Measurements from ENCODE around the gene SALL3. TPM values are rescaled to one million over a fixed set of nuclear protein-coding genes. Genes with fewer than 3 reads are reported as not detected.

The SALL3 gene
- total RNA-seq, 6 donors from 2014 or later = 0.11 to 0.24 TPM; not detected in 4

GRCh38 chr18:79010802-79011201, 31.2 kb downstream of the SALL3 start:
- H3K4me1 ChIP-seq = no peaks in the 10 kb centered on the region
- 72 to 77% methylated on average over 9 of the region's 9 CpGs for WGBS, 2 donors
- H3K27ac ChIP-seq = no peak overlapping the region
- H3K4me3 ChIP-seq = no peak overlapping the region
- H3K36me3 ChIP-seq = no peaks in the 10 kb centered on the region
- no peaks in the 10 kb centered on the region for H3K27me3 ChIP-seq
- DNase-seq (no peak), ATAC-seq (ENCODE audit: low FRiP score in 2 of 2) (no peak)
- H3K9me3 ChIP-seq = no peaks in the 10 kb centered on the region
- TF ChIP-seq POLR2AphosphoS5 (IDR thresholded peaks at IDR 0.05) = no peak
- TF ChIP-seq EP300 (IDR thresholded peaks at IDR 0.05) = no peak
- no peak for TF ChIP-seq CTCF (IDR thresholded peaks at IDR 0.05)
- no peak for TF ChIP-seq POLR2A (IDR thresholded peaks at IDR 0.05)

GRCh38 chr18:79011300-79011870, 31.8 kb downstream of the SALL3 start:
- H3K4me3 ChIP-seq = no peak overlapping the region
- H3K27me3 ChIP-seq = no peaks in the 10 kb centered on the region
- no peaks in the 10 kb centered on the region for H3K9me3 ChIP-seq
- no peaks in the 10 kb centered on the region for H3K4me1 ChIP-seq
- DNase-seq = no peak
- TF ChIP-seq POLR2AphosphoS5 (IDR thresholded peaks at IDR 0.05) = no peak
- no peak for TF ChIP-seq CTCF (IDR thresholded peaks at IDR 0.05)
- no peak for TF ChIP-seq POLR2A (IDR thresholded peaks at IDR 0.05)
- no peak for TF ChIP-seq EP300 (IDR thresholded peaks at IDR 0.05)
- H3K36me3 ChIP-seq = no peaks in the 10 kb centered on the region
- no peak overlapping the region for H3K27ac ChIP-seq
- ATAC-seq (ENCODE audit: low FRiP score in 2 of 2) = no peak
- WGBS, 2 donors = 80 to 86% methylated on average over 17 of the region's 17 CpGs

- Histone ChIP-seq H3K9me3 (no peaks in the 10 kb centered on the region), H3K4me3 (no peak overlapping the region), H3K27ac (no peak overlapping the region), H3K36me3 (no peaks in the 10 kb centered on the region), H3K4me1 (no peaks in the 10 kb centered on the region), H3K27me3 (no peaks in the 10 kb centered on the region)
- 75 to 77% methylated on average over 9 to 10 of the region's 10 CpGs for WGBS, 2 donors
- ATAC-seq (ENCODE audit: low FRiP score in 2 of 2) (no peak), DNase-seq (no peak)
- TF ChIP-seq EP300 (IDR thresholded peaks at IDR 0.05) = no peak
- no peak for TF ChIP-seq POLR2A (IDR thresholded peaks at IDR 0.05)
- no peak for TF ChIP-seq CTCF (IDR thresholded peaks at IDR 0.05)
- TF ChIP-seq POLR2AphosphoS5 (IDR thresholded peaks at IDR 0.05) = no peak
Observed at GRCh38 chr18:79013869-79014268, 34.3 kb downstream of the SALL3 start.

- Histone ChIP-seq H3K27me3 (no peaks in the 10 kb centered on the region), H3K36me3 (no peaks in the 10 kb centered on the region), H3K27ac (no peak overlapping the region), H3K9me3 (no peaks in the 10 kb centered on the region), H3K4me1 (no peaks in the 10 kb centered on the region), H3K4me3 (no peak overlapping the region)
- ATAC-seq (ENCODE audit: low FRiP score in 2 of 2) (peak in 1 of 2 donors; percentile 67), DNase-seq (no peak)
- no peak for TF ChIP-seq POLR2A (IDR thresholded peaks at IDR 0.05)
- no peak for TF ChIP-seq CTCF (IDR thresholded peaks at IDR 0.05)
- no peak for TF ChIP-seq POLR2AphosphoS5 (IDR thresholded peaks at IDR 0.05)
- no peak for TF ChIP-seq EP300 (IDR thresholded peaks at IDR 0.05)
- WGBS, 2 donors = 86 to 90% methylated on average over 6 to 11 of the region's 12 CpGs
Observed at GRCh38 chr18:79018911-79019310, 39.3 kb downstream of the SALL3 start.

GRCh38 chr18:79019881-79020280, 40.3 kb downstream of the SALL3 start:
- TF ChIP-seq EP300 (IDR thresholded peaks at IDR 0.05) = no peak
- TF ChIP-seq CTCF (IDR thresholded peaks at IDR 0.05) = no peak
- TF ChIP-seq POLR2AphosphoS5 (IDR thresholded peaks at IDR 0.05) = no peak
- TF ChIP-seq POLR2A (IDR thresholded peaks at IDR 0.05) = no peak
- no peaks in the 10 kb centered on the region for H3K4me1 ChIP-seq

More at GRCh38 chr18:79019881-79020280, 40.3 kb downstream of the SALL3 start:
- Histone ChIP-seq H3K27ac (no peak overlapping the region), H3K36me3 (no peaks in the 10 kb centered on the region), H3K9me3 (no peaks in the 10 kb centered on the region), H3K4me3 (no peak overlapping the region), H3K27me3 (no peaks in the 10 kb centered on the region)
- no peak for ATAC-seq (ENCODE audit: low FRiP score in 2 of 2)
- DNase-seq = no peak
- 82 to 88% methylated on average over 7 of the region's 7 CpGs for WGBS, 2 donors
